ENCODE measurements around the gene MAMSTR. TPM values are rescaled to one million over a fixed set of nuclear protein-coding genes. Genes with fewer than 3 reads are reported as not detected.

The MAMSTR gene
- total and polyA plus RNA-seq, 10 of the 15 experiments (the other 5 are each of a cell fraction or from before 2014, with no cell fraction given), result 0.04 to 0.73 (median 0.31) TPM; not detected in 1

- Histone ChIP-seq H3K4me2 (ENCODE audit: control insufficient read depth, insufficient read depth) (no peak overlapping the region), H3K4me1 (ENCODE audit: control insufficient read depth, insufficient read depth, low read length) (no peaks in the 10 kb centered on the region), H3K36me3 (ENCODE audit: control insufficient read depth in 2 of 2, insufficient read depth in 2 of 2, low read length in 1 of 2) (no peaks in the 10 kb centered on the region), H3K27me3 (replicated peaks in 1 of 2; ENCODE audit: control insufficient read depth in 2 of 2, insufficient read depth in 2 of 2, low read length in 1 of 2) (peaks cover 2 to 6% of the 10 kb centered on the region in 2 experiments; a peak in 3 of 4 replicates), H2AFZ (ENCODE audit: control insufficient read depth, low read depth, low read length) (no peak overlapping the region), H3K4me3 (no peak overlapping the region), H3K27ac (ENCODE audit: control insufficient read depth, insufficient read depth) (no peak overlapping the region), H3K79me2 (ENCODE audit: control insufficient read depth, insufficient read depth, low read length) (no peaks in the 10 kb centered on the region), H3K9ac (ENCODE audit: control insufficient read depth, insufficient read depth, low read length) (no peak overlapping the region), H3K9me3 (replicated peaks; ENCODE audit: control insufficient read depth, insufficient read depth, low read length) (no peaks in the 10 kb centered on the region; the same call in 2 of the 3 replicates), H4K20me1 (ENCODE audit: control insufficient read depth, insufficient read depth) (no peaks in the 10 kb centered on the region)
- ChIA-PET SMC1A (ENCODE audit: uncharacterized antibody, unreplicated experiment) (no interaction called here), POLR2A (no interaction called here), RAD21 (ENCODE audit: unreplicated experiment) (no interaction called here), CTCF (no interaction called here)
- FAIRE-seq, result no peak
- TF ChIP-seq HDAC2 (IDR thresholded peaks at IDR 0.05) (no peak), ASH2L (IDR thresholded peaks at IDR 0.05; ENCODE audit: borderline replicate concordance, low read depth) (no peak), NRF1 (conservative IDR thresholded peaks at IDR 0.05; ENCODE audit: low read depth, low read length) (no peak), CHD4 (IDR thresholded peaks at IDR 0.05) (no peak), TBL1XR1 (IDR thresholded peaks at IDR 0.05; ENCODE audit: low read depth, low read length) (no peak), NKRF (conservative IDR thresholded peaks at IDR 0.05) (no peak)
- no peak for DNase-seq (ENCODE audit: low read depth, low spot score)
- in situ Hi-C loops (cut with MboI), result no loop called here
- no peak for ATAC-seq
- BruUV-seq (replicated peaks), result no TSS peak
- intact Hi-C loops (cut with micrococcal nuclease; ENCODE audit: unreplicated experiment), result no loop called here
- 67% methylated on average over 29 of the region's 29 CpGs for WGBS (ENCODE audit: insufficient coverage, insufficient replicate concordance, low lambda C conversion rate, missing lambda C conversion rate)
These were observed 31.4 kb upstream of the MAMSTR start for GRCh38 chr19:48750771-48751504.
